Spinal cord (tissue), 10 donors: Measurements from ENCODE around the gene PKN3. TPM values are rescaled to one million over a fixed set of nuclear protein-coding genes. Genes with fewer than 3 reads are reported as not detected.
A peak's percentile ranks its signal among the peaks of the same experiment; 100 is the strongest.

Source experiments
- DNase-seq, 6 donors: peaks; one replicate each; pipeline versions ENCODE4 v3.0.0 to v3.0.0-alpha.2; 2013 to 2015; ENCODE audit warnings: low spot score in 6 of 6, low read depth in 4 of 6
- H3K27ac ChIP-seq: one replicate; pipeline ENCODE4 v1.5.1; 2013; ENCODE audit warnings: low read depth, low read length, control low read depth
- H3K27me3 ChIP-seq: one replicate; pipeline ENCODE4 v1.6.1; 2013; ENCODE audit warnings: low read length; ENCODE audit not compliant: control insufficient read depth, insufficient read depth
- H3K36me3 ChIP-seq: one replicate; pipeline ENCODE4 v1.6.1; 2013; ENCODE audit warnings: low read length; ENCODE audit not compliant: control insufficient read depth, insufficient read depth
- H3K4me1 ChIP-seq: one replicate; pipeline ENCODE4 v1.6.1; 2013; ENCODE audit warnings: low read length; ENCODE audit not compliant: control insufficient read depth, insufficient read depth
- H3K4me3 ChIP-seq: one replicate; pipeline ENCODE4 v1.5.1; 2013; ENCODE audit warnings: low read depth, low read length, control low read depth
- H3K9me3 ChIP-seq: one replicate; pipeline ENCODE4 v1.6.1; 2013; ENCODE audit warnings: low read length; ENCODE audit not compliant: control insufficient read depth, insufficient read depth
- WGBS: methylation state at CpG from one replicate; pipeline ENCODE4 v1.1.5; 2013; ENCODE audit warnings: missing lambda C conversion rate; ENCODE audit not compliant: insufficient coverage; 5-methylcytosine and 5-hydroxymethylcytosine counted together
- polyA plus RNA-seq, 2 donors: library from polyadenylated mRNA; unstranded; fragments of 120-200 nt; gene quantifications; one replicate each; pipeline ENCODE4 v1.2.1, GENCODE V29; 2013; ENCODE audit not compliant: insufficient read length in 2 of 2
- total RNA-seq, 2 donors: library from RNA; depleted of rRNA in 1 of 2; stranded (reverse); fragments of 120-200 nt in 1 of 2; fragments of >200 nt in 1 of 2; gene quantifications; one replicate each; pipeline versions ENCODE4 v1.2.3 to v1.2.4, GENCODE V29; 2013 to 2014
- donor health status: healthy.

PKN3 gene
- total and polyA plus RNA-seq, 4 donors: 1.1 to 5.9 (median 5.5) TPM

GRCh38 chr9:128703616-128704355, 1.5 kb downstream of the PKN3 start:
- no peak for DNase-seq
- H3K4me3 ChIP-seq: peak overlapping the region; percentile 43

GRCh38 chr9:128704356-128704670, 2.0 kb downstream of the PKN3 start:
- H3K27me3 ChIP-seq: no peaks in the 10 kb centered on the region
- WGBS: 100% methylated on average over 5 of the region's 5 CpGs
- no peak for DNase-seq
- H3K4me1 ChIP-seq: peaks cover 18% of the 10 kb centered on the region
- H3K27ac ChIP-seq: no peak overlapping the region
- peaks cover 13% of the 10 kb centered on the region for H3K36me3 ChIP-seq
- no peaks in the 10 kb centered on the region for H3K9me3 ChIP-seq
- no peak overlapping the region for H3K4me3 ChIP-seq

More at GRCh38 chr9:128703616-128704355, 1.5 kb downstream of the PKN3 start:
- H3K9me3 ChIP-seq: no peaks in the 10 kb centered on the region
- H3K27me3 ChIP-seq: no peaks in the 10 kb centered on the region
- H3K27ac ChIP-seq: no peak overlapping the region
- peaks cover 13% of the 10 kb centered on the region for H3K36me3 ChIP-seq
- WGBS: 83% methylated on average over 29 of the region's 31 CpGs
- peaks cover 18% of the 10 kb centered on the region for H3K4me1 ChIP-seq

DNA sequence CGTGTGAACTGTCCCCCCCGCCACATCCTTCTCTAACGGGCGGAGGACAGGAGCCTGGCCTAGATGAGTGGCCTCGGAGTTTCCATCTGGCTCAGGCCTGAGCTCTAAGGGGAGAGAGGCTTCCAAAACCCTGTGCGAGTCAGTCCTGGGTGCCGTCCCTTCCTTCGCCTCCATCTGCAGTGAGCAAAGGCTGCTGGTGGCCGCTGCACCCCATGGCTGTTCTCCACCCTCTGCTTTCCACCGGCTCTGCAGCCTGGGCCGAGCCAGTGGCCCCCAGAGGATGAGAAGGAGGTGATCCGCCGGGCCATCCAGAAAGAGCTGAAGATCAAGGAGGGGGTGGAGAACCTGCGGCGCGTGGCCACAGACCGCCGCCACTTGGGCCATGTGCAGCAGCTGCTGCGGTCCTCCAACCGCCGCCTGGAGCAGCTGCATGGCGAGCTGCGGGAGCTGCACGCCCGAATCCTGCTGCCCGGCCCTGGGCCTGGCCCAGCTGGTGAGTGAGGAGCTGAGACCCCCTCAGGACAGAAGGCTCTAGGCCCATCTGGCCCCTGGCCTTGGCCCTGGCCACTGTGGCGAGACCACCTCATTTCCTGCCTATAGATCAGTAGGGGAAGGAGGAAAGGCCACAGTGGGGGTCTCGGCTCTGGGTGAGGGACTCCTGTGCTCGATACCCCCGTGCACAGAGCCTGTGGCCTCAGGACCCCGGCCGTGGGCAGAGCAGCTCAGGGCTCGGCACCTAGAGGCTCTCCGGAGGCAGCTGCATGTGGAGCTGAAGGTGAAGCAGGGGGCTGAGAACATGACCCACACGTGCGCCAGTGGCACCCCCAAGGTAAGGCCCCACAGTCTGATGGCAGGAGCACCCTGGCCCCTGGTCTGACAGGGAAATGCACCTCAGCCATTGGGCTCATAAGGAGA, 3.0 kb downstream of the PKN3 start:
- Histone ChIP-seq H3K36me3 (peaks cover 13% of the 10 kb centered on the region), H3K9me3 (no peaks in the 10 kb centered on the region), H3K4me3 (no peak overlapping the region), H3K4me1 (peaks cover 18% of the 10 kb centered on the region), H3K27me3 (no peaks in the 10 kb centered on the region), H3K27ac (no peak overlapping the region)
- WGBS: 92% methylated on average over 30 of the region's 36 CpGs
- no peak for DNase-seq

GRCh38 chr9:128706045-128706444, 3.7 kb downstream of the PKN3 start:
- peaks cover 18% of the 10 kb centered on the region for H3K4me1 ChIP-seq
- 100% methylated on average over 1 of the region's 1 CpG for WGBS
- no peaks in the 10 kb centered on the region for H3K9me3 ChIP-seq
- no peaks in the 10 kb centered on the region for H3K27me3 ChIP-seq
- no peak overlapping the region for H3K27ac ChIP-seq
- peaks cover 13% of the 10 kb centered on the region for H3K36me3 ChIP-seq
- no peak for DNase-seq
- no peak overlapping the region for H3K4me3 ChIP-seq

- Histone ChIP-seq H3K4me1 (peaks cover 18% of the 10 kb centered on the region), H3K36me3 (peaks cover 13% of the 10 kb centered on the region), H3K9me3 (no peaks in the 10 kb centered on the region), H3K27me3 (no peaks in the 10 kb centered on the region), H3K4me3 (no peak overlapping the region), H3K27ac (no peak overlapping the region)
- WGBS: 85% methylated on average over 22 of the region's 23 CpGs
- no peak for DNase-seq
Observed at GRCh38 chr9:128706671-128707381, 4.5 kb downstream of the PKN3 start.

DNA sequence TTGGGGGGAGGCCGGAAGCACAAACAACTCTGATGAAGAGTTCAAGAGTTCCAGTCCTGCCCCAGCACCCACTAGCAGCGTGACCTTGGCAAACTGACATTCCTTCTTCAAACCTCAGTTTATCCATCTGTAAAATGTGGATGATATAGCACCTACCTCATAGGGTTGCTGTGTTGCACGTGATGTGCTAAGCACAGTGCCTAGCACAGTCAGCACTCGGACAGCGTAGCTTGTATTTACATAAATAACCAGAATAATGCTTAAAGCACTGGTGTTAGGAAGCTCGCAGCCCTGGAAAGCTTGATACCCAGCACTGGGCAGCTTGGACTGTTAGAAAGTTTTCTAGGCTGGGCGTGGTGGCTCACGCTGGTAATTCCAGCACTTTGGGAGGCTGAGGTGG, 5.1 kb downstream of the PKN3 start:
- DNase-seq: no peak
- Histone ChIP-seq H3K4me3 (no peak overlapping the region), H3K9me3 (no peaks in the 10 kb centered on the region), H3K27ac (no peak overlapping the region), H3K4me1 (peaks cover 12% of the 10 kb centered on the region), H3K36me3 (peaks cover 13% of the 10 kb centered on the region), H3K27me3 (no peaks in the 10 kb centered on the region)
- 100% methylated on average over 2 of the region's 8 CpGs for WGBS

DNA sequence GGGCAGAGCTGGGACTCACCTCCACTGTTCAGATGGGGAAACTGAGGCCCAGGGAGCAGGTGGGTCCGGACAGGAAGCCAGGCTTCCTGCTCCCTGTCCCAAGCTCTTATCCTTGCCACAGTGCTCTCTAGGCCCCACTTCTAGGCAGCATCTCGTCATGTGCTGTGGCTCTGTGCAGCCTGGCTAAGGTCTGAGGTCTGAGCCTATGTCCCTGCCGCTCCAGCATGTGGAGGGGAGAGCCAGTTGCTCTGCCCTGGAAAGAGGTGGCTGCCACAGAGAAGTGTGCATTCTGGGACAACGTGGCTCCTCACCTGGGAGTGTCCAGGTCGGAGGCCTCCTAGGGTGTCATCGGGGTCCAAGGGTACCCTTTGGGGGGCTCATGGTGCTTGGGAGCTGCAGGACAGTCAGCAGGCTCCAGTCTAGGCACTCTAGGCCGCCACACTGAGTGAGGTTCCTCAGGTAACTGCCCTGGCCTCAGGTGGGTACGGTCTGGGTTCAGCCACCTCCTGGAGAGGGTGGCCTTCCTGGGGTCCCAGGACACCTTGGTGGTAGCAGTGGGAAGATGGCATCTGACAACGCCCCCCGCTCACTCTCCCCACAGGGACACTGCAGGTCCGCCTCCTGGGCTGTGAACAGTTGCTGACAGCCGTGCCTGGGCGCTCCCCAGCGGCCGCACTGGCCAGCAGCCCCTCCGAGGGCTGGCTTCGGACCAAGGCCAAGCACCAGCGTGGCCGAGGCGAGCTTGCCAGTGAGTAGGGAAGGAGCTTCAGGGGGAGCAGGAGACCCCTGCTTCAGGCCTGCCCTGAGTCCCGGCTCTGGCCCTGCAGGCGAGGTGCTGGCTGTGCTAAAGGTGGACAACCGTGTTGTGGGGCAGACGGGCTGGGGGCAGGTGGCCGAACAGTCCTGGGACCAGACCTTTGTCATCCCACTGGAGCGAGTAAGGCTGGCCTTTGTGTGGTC, 10.4 kb downstream of the PKN3 start:
- Histone ChIP-seq H3K4me3 (no peak overlapping the region), H3K9me3 (no peaks in the 10 kb centered on the region), H3K27ac (no peak overlapping the region), H3K27me3 (no peaks in the 10 kb centered on the region), H3K36me3 (peaks cover 23% of the 10 kb centered on the region), H3K4me1 (no peaks in the 10 kb centered on the region)
- WGBS: 92% methylated on average over 26 of the region's 26 CpGs
- no peak for DNase-seq

GRCh38 chr9:128713411-128713780, 11.1 kb downstream of the PKN3 start:
- no peaks in the 10 kb centered on the region for H3K27me3 ChIP-seq
- H3K36me3 ChIP-seq: peaks cover 23% of the 10 kb centered on the region
- DNase-seq: no peak
- H3K27ac ChIP-seq: no peak overlapping the region
- no peaks in the 10 kb centered on the region for H3K9me3 ChIP-seq
- no peaks in the 10 kb centered on the region for H3K4me1 ChIP-seq
- 97% methylated on average over 13 of the region's 13 CpGs for WGBS
- H3K4me3 ChIP-seq: no peak overlapping the region
